Measurements from ENCODE around the gene CCDC158.
"Not testable (repeated sequence)": the region's sequence is repeated elsewhere in the genome, so short reads cannot be mapped to it uniquely, and the experiment has no call there.

Gene CCDC158

DNA sequence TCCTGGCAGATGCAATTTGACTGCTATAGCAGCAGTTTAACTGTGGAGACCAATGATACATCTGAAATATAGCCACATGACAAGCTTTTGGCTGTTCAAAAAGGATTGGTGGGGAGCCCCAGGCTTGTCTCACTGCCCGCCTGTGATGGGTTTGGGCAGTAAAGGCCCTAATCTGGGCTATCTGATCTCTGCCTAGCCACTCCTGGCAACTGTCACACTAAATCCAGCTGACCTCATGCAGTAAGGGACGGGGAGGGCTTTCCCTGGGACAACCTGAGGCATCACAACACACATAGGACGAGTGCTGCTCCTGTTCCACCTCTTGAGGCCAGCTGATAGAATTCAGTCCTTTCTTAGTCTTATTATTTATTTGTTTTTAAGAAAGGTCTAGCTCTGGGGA is 56.2 kb downstream of the CCDC158 start:
- no peak for DNase-seq

GRCh38 chr4:76363556-76364290 is 57.2 kb downstream of the CCDC158 start:
- no peak for DNase-seq

DNA sequence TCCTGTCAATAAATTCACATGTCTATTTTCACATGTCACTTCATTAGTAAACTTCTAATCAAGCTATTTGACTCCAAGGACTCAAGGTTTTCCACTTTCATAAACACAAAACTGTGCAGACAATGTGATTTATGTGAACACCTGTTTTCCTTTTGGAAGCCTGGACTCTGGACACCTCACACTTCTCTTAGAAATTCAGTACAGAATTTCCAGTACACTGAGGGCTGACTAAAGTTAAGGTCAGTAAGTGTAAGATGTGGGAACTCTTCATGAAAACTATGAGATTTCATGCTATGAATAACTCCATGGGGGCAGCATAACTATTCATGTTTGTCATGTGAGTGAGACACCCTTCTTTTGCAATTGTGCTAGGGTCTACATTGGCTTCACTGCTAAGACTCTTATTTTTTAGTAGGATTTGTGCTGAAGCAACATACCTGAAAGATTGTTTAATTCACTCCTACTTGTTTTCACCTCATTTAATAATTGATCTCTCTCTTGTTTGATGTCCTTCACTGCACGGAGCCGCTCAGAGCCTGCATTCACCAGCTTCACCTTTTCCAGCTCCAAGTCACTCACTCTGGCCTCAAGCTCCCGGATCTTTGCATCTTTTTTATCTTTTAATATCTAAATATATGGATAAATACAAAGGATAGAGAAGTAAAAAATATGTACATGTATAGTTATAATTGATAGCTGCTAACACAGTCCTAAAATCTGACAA is 59.1 kb downstream of the CCDC158 start:
- DNase-seq = no peak

DNA sequence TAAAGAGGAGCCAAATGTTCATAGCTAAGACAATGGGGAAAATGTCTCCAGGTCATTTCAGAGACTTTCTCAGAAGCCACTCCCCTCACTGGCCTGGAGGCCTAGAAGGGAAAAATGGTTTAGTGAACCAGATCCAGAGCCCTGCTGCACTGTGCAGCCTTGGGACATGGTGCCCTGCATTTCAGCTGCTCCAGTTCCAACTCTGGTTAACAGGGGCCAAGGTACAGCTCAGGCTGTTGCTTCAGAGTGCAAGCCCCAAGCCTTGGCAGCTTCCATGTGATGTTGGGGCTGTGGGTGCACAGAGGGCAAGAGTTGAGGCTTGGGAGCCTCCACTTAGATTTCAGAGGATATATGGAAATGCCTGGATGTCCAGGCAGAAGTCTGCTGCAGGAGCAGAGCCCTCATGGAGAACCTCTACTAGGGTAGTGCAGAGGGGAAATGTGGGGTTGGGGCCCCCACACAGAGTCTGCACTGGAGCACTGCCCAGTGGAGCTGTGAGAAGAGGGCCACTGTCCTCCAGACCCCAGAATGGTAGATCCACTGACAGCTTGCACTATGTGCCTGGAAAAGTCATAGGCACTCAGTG is 61.0 kb downstream of the CCDC158 start:
- not testable (repeated sequence) for DNase-seq

- DNase-seq = no peak
These were observed 63.0 kb downstream of the CCDC158 start for GRCh38 chr4:76357981-76358380.

DNA sequence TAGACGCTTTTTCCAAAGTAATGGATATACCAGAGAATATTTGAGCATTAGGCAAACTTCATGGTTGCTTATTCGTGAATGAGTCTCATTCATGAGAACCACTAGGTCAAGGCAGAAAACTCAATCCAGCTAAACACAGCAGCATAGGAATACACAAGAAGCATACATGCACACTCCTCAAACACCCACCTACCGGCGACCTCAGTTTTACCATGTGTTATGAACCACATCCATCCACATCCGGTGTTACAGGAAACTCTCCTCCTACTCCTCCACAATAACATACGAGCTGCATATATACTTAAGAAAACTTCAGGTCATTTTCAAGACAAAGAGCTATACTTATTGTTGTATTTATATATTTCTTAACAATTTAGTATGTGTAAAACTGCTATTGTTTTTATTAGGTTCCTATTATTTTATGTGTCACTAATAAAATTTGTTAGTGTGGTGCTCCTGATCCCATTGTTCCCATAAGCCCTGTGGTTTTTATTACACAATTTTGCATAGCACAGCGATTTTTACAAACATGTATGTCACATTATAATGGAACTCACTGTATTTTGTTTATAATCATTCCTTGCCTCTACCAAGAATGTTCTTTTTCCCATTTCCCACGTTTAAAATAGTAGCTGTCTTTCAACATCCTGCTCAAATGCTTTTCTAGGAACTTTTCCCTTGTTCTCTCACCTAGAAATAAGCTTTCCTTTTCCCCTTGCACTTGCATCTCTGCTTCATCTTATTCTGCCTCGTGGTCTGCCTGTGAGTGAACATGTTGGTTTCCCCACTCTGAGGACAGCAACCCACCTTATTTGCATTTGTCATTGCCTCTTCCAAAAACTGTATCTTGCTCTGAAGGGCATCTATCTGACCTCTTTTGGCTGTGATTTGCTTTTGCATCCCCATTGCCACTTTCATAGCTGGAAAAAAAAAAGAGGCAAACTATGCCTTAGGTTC is 66.1 kb downstream of the CCDC158 start:
- DNase-seq = no peak

- no peak for DNase-seq
These were observed 78.1 kb downstream of the CCDC158 start for GRCh38 chr4:76342803-76343202.

GRCh38 chr4:76342191-76342590 is 78.8 kb downstream of the CCDC158 start:
- DNase-seq = no peak

DNA sequence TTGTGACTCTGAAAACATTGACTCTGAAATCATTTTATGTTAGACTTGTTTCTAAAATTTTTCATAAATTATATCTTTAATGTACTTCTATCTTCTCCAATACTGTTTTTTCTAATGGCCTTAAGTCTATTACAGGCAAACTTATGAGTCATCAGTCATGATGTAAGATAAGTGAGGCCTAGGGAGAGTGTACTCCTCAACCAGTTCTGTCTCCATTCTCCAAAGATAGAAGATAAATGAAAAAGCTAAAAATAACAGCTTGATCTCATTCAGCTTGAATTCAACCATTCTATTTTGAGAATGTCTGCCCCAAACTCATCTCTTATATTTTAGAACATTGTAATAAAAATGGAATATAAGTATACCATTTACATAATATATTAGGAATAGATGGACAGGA is 79.9 kb downstream of the CCDC158 start:
- no peak for DNase-seq

- no peak for DNase-seq
These were observed 81.6 kb downstream of the CCDC158 start for GRCh38 chr4:76339364-76339763.

DNA sequence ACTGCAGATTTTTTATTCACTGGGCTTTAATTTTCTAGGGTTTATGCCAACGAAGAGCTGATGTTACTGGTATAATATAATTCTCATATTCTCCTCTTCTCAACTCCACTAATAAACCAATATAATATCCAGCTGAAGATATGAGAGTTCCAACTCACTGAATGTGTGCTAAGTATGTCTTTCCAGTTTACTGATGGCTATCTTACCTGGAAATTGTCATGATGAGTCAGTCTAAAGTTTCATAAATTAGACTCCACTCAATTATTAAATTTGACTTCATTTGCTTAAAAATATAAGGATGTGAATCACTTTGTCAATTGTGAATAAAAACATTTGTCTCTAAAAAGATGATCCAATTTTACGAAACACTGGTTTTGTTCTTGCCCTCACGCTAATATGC is 86.1 kb downstream of the CCDC158 start:
- DNase-seq = no peak

DNA sequence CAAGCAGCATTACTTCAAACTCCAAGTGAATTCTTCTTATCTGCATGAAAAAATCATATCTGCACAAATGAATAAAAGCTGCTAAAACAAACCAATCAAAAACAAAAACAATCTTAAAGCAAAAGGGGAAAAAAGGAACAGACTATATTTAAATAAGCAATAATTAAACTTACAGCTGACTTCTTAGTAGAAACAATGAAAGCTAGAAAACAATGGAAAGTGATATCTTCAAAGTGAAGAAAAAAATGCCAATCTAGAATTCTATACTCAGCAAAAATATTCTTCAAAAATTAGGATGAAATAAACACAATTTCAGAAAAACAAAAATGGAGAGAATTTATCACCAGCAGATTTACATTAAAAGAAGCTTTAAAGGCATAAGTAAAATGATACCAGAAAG is 94.4 kb downstream of the CCDC158 start:
- DNase-seq = no peak

- DNase-seq = no peak
These were observed 95.9 kb downstream of the CCDC158 start for GRCh38 chr4:76325072-76325471.

DNA sequence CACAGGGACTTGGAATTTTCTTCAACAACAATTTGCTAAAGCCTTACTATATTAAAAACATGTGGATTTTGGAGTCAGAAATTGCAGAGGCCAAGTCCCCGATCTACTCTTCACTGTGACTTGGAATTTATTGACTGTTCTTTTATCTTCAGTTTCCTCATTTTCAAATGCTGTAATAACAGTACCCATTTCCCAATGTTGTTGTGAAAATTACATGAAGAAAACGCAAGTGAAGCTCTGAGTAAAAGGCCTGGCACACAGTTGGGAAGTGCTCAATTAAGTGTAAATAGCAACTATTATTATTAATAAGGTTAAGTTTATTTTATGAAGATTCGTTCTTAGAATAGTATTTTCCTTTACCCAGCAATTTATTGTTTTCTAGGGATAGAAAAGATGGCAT is 98.7 kb downstream of the CCDC158 start:
- DNase-seq = no peak

DNA sequence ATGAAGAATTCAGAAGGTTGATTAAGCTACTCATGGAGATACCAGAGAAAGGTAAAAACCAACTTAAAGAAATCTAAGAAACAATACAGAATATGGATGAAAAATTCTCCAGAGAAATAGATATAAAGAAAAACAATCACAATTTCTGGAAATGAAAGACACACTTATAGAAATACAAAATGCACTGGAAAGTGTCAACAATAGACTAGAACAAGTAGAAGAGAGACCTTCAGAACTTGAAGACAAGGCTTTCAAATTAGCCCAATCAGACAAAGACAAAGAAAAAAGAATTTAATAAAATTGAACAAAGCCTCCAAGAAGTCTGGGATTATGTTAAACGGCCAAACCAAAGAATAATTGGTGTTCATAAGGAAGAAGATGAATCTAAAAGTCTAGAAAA is 104.8 kb downstream of the CCDC158 start:
- DNase-seq = no peak

GRCh38 chr4:76315267-76315918 is 105.5 kb downstream of the CCDC158 start:
- DNase-seq = no peak

GRCh38 chr4:76313547-76313946 is 107.4 kb downstream of the CCDC158 start:
- DNase-seq = no peak

DNA sequence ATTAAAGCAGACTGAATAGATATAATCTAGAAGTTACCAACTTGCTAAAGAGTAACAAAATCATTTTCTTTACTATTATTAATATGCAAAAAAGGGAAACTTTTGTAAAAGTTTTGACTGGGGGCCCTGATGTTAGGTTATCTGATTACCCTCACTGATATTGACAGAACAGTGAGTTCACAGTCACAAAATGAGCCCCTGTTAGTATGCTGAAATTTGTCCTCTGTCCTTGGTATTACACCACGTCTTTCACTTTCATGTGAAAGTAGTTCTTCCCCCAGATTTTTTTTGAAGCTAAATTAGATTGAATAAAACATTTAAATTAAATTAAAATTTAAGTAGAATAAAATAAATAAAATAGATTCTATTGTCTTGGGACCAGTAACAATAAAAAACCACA is 108.5 kb downstream of the CCDC158 start:
- no peak for DNase-seq

DNA sequence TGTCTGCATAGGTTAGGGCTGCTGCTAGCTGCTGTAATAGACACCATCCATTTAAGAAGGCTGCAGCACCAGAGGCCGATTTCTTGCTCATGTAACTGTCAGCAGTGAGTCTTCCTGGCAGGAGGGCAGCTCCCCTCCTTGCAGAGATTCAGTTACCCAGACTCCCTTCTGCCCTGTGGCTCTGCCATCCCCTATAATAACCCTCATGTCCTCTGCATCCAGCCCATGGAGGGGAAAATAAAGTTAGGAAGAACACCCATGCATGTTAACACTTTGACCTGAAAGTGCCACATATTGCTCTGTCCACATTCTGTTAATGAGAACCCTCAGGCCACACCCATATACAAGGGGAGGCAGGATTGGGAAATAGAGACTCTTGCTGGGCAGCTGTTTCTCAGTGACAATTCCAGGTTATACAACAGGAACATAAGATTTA is 109.0 kb downstream of the CCDC158 start:
- DNase-seq = no peak

GRCh38 chr4:76310683-76311082 is 110.3 kb downstream of the CCDC158 start:
- no peak for DNase-seq

DNA sequence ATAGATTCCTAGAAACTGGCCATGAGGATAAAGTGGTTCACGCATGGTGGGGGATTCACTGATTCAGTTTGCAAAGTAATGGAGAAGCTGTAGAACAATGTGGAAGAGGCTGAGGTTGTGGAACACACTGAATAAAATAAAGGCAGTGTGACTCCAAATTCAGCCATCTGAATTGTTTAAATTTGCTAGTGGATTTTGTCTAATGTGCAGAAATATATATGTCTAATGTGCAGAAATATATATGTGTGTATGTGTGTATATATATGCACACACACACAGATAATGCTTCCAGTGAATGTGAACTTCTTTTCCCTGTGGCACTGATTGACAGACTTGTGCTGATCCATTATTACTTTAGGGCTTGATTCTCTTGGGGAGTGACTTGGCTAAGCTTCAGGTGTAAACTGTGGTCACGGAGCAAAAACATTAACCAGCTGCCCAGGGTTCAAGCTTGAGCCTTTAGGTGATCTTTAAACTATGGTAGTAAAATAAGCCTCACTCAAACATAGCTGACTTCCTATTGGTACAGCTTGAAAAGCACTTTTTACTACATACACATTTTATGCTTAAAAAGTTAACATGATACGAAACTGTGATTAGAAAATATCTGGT is 110.9 kb downstream of the CCDC158 start:
- DNase-seq = no peak

GRCh38 chr4:76308548-76308947 is 112.4 kb downstream of the CCDC158 start:
- no peak for DNase-seq
